HEK293T (cell line): ENCODE measurements around the gene C6orf120.

Source experiments
- CTCF ChIA-PET: fragments of 350-600 bp; formaldehyde crosslinking; extraction: SDS; loops from one replicate; lab custom pipeline; 2021; ENCODE audit warnings: antibody characterized with exemption, inconsistent platforms; lab: Yijun Ruan, JAX
- POLR2A ChIA-PET: fragments of 350-600 bp; formaldehyde crosslinking; extraction: SDS; loops from one replicate; lab custom pipeline; 2020; ENCODE audit warnings: antibody characterized with exemption, inconsistent platforms; lab: Yijun Ruan, JAX
- DNase-seq: peaks from one replicate; pipeline ENCODE4 v3.0.0; 2012; ENCODE audit warnings: mixed read lengths; ENCODE audit errors: extremely low spot score
- ARNT ChIP-seq: fragments of 450-650 bp; IDR thresholded peaks from 2 replicates; pipeline ENCODE4 v1.6.1; 2017; ENCODE audit warnings: mild to moderate bottlenecking
- BHLHE40 ChIP-seq: fragments of 450-650 bp; IDR thresholded peaks from 2 replicates; pipeline ENCODE4 v1.6.1; 2016; ENCODE audit warnings: mild to moderate bottlenecking, moderate library complexity, borderline replicate concordance
- CTBP1 ChIP-seq: fragments of 450-650 bp; IDR thresholded peaks from 2 replicates; pipeline ENCODE4 v1.6.1; 2016; ENCODE audit warnings: borderline replicate concordance
- ELF4 ChIP-seq: fragments of 450-650 bp; IDR thresholded peaks from 2 replicates; pipeline ENCODE4 v1.6.1; 2017; ENCODE audit warnings: antibody characterized with exemption
- FOXA1 ChIP-seq: fragments of 450-650 bp; IDR thresholded peaks from 2 replicates; pipeline ENCODE4 v1.6.1; 2016; ENCODE audit warnings: mild to moderate bottlenecking
- FOXK2 ChIP-seq: fragments of 450-650 bp; IDR thresholded peaks from 2 replicates; pipeline ENCODE4 v1.6.1; 2016; ENCODE audit warnings: mild to moderate bottlenecking
- FOXM1 ChIP-seq: fragments of 450-650 bp; IDR thresholded peaks from 2 replicates; pipeline ENCODE4 v1.6.1; 2017; ENCODE audit warnings: mild to moderate bottlenecking, borderline replicate concordance
- HDGF ChIP-seq: fragments of 450-650 bp; IDR thresholded peaks from 2 replicates; pipeline ENCODE4 v1.6.1; 2017; ENCODE audit warnings: antibody characterized with exemption, borderline replicate concordance
- L3MBTL2 ChIP-seq: fragments of 450-650 bp; conservative IDR thresholded peaks from 2 replicates; pipeline ENCODE4 v1.6.1; 2016; ENCODE audit warnings: mild to moderate bottlenecking
- LEF1 ChIP-seq: fragments of 450-650 bp; IDR thresholded peaks from 2 replicates; pipeline ENCODE4 v1.6.1; 2017; ENCODE audit warnings: mild to moderate bottlenecking, borderline replicate concordance
- NFRKB ChIP-seq: fragments of 450-650 bp; IDR thresholded peaks from 2 replicates; pipeline ENCODE4 v1.6.1; 2016; ENCODE audit warnings: mild to moderate bottlenecking, moderate library complexity
- PKNOX1 ChIP-seq: fragments of 450-650 bp; IDR thresholded peaks from 2 replicates; pipeline ENCODE4 v1.6.1; 2016
- SP1 ChIP-seq: fragments of 450-650 bp; IDR thresholded peaks from 2 replicates; pipeline ENCODE4 v1.6.1; 2017
- SUZ12 ChIP-seq: fragments of 450-650 bp; IDR thresholded peaks from 2 replicates; pipeline ENCODE4 v1.6.1; 2016; ENCODE audit warnings: mild to moderate bottlenecking
- TARDBP ChIP-seq: fragments of 450-650 bp; IDR thresholded peaks from 2 replicates; pipeline ENCODE4 v1.6.1; 2016
- ZNF384 ChIP-seq: fragments of 450-650 bp; IDR thresholded peaks from 2 replicates; pipeline ENCODE4 v1.6.1; 2016

The C6orf120 gene

GRCh38 chr6:169675011-169675410, 26.9 kb upstream of the C6orf120 start:
- CTCF ChIA-PET: no interaction called here
- no peak for DNase-seq
- POLR2A ChIA-PET: no interaction called here
- TF ChIP-seq TARDBP: no peak
- no peak for TF ChIP-seq L3MBTL2
- TF ChIP-seq ZNF384: no peak
- no peak for TF ChIP-seq BHLHE40
- no peak for TF ChIP-seq LEF1

GRCh38 chr6:169677096-169677495, 24.8 kb upstream of the C6orf120 start:
- POLR2A ChIA-PET: no interaction called here
- CTCF ChIA-PET: no interaction called here
- TF ChIP-seq CTBP1 (no peak), FOXA1 (no peak), SP1 (no peak), PKNOX1 (no peak), LEF1 (no peak), TARDBP (no peak), NFRKB (no peak), HDGF (no peak), SUZ12 (no peak), FOXK2 (no peak), ELF4 (no peak), ZNF384 (no peak), ARNT (no peak), FOXM1 (no peak), BHLHE40 (no peak), L3MBTL2 (no peak)
- DNase-seq: no peak

- ChIA-PET CTCF (no interaction called here), POLR2A (interaction anchor here (1.1 kb wide), 1 partner anchor 17 kb away, joined by 3 read pairs; no protein-coding TSS in a partner anchor)
- TF ChIP-seq HDGF (no peak), FOXM1 (no peak), ZNF384 (no peak), NFRKB (no peak), LEF1 (no peak), L3MBTL2 (no peak), ELF4 (no peak), FOXK2 (no peak), SP1 (no peak), TARDBP (no peak), SUZ12 (no peak), ARNT (no peak), CTBP1 (no peak), BHLHE40 (no peak), PKNOX1 (no peak)
- DNase-seq: no peak
Measured at GRCh38 chr6:169678342-169678741, 23.6 kb upstream of the C6orf120 start.

GRCh38 chr6:169684056-169684455, 17.9 kb upstream of the C6orf120 start:
- no peak for TF ChIP-seq FOXA1
- no peak for TF ChIP-seq ELF4
- CTCF ChIA-PET: no interaction called here
- POLR2A ChIA-PET: no interaction called here
- no peak for DNase-seq

GRCh38 chr6:169685860-169686259, 16.1 kb upstream of the C6orf120 start:
- ChIA-PET POLR2A (no interaction called here), CTCF (no interaction called here)
- no peak for TF ChIP-seq L3MBTL2
- TF ChIP-seq NFRKB: no peak
- DNase-seq: no peak

GRCh38 chr6:169689287-169689686, 12.6 kb upstream of the C6orf120 start:
- POLR2A ChIA-PET: no interaction called here
- TF ChIP-seq SUZ12: no peak
- no peak for TF ChIP-seq FOXM1
- TF ChIP-seq NFRKB: no peak
- no peak for TF ChIP-seq FOXA1
- no peak for TF ChIP-seq SP1
- TF ChIP-seq TARDBP: no peak
- no peak for DNase-seq
- CTCF ChIA-PET: no interaction called here

- no peak for TF ChIP-seq BHLHE40
- TF ChIP-seq ZNF384: no peak
- no peak for TF ChIP-seq NFRKB
- TF ChIP-seq SP1: no peak
- no peak for TF ChIP-seq ELF4
- ChIA-PET POLR2A (no interaction called here), CTCF (no interaction called here)
- no peak for DNase-seq
Measured at GRCh38 chr6:169691260-169691659, 10.7 kb upstream of the C6orf120 start.

- ChIA-PET POLR2A (interaction anchor here (1.9 kb wide), 1 partner anchor 9 kb away, joined by 7 read pairs; the partner anchor contains the start of genes C6orf120 and WDR27), CTCF (interaction anchor here (0.6 kb wide), 1 partner anchor 11 kb away, joined by 3 read pairs; no protein-coding TSS in a partner anchor)
- DNase-seq: no peak
- TF ChIP-seq ARNT (no peak), FOXA1 (no peak), ELF4 (no peak), TARDBP (no peak), BHLHE40 (no peak), ZNF384 (no peak), PKNOX1 (no peak), HDGF (no peak), CTBP1 (no peak), SP1 (no peak)
Measured at GRCh38 chr6:169692516-169692915, 9.4 kb upstream of the C6orf120 start.
